Measurements from ENCODE around the gene HTR2C.
"Not testable (repeated sequence)": the region's sequence is repeated elsewhere in the genome, so short reads cannot be mapped to it uniquely, and the experiment has no call there.

The HTR2C gene

GRCh38 chrX:114583646-114584374 lies at the start of gene HTR2C:
Gene HTR2C (plus strand): TSS chrX:114584086. CDS start chrX:114726937, 142,851 bp downstream.
- DNase-seq, result no peak

- no peak for DNase-seq
These were observed 3.5 kb upstream of the HTR2C start for GRCh38 chrX:114580336-114580735.

GRCh38 chrX:114581528-114582263 lies 2.2 kb upstream of the HTR2C start:
- DNase-seq, result no peak

- DNase-seq, result no peak
These were observed 1.6 kb upstream of the HTR2C start for GRCh38 chrX:114582264-114582632.

GRCh38 chrX:114582698-114583395 lies 1.0 kb upstream of the HTR2C start:
- DNase-seq, result no peak

- DNase-seq, result no peak
These were observed 573 bp downstream of the HTR2C start for GRCh38 chrX:114584375-114584943.

GRCh38 chrX:114584983-114585842 lies 1.3 kb downstream of the HTR2C start:
- DNase-seq, result no peak

- no peak for DNase-seq
These were observed 7.2 kb downstream of the HTR2C start for GRCh38 chrX:114591121-114591520.

GRCh38 chrX:114599305-114599704 lies 15.4 kb downstream of the HTR2C start:
- no peak for DNase-seq

GRCh38 chrX:114599911-114600310 lies 16.0 kb downstream of the HTR2C start:
- no peak for DNase-seq

GRCh38 chrX:114606619-114607018 lies 22.7 kb downstream of the HTR2C start:
- DNase-seq, result not testable (repeated sequence)

GRCh38 chrX:114611018-114611619 lies 27.2 kb downstream of the HTR2C start:
- peak; percentile 6 for DNase-seq

- no peak for DNase-seq
These were observed 31.9 kb downstream of the HTR2C start for GRCh38 chrX:114615765-114616164.

GRCh38 chrX:114619874-114620273 lies 36.0 kb downstream of the HTR2C start:
- DNase-seq, result no peak

GRCh38 chrX:114626323-114626722 lies 42.4 kb downstream of the HTR2C start:
- DNase-seq, result no peak

- DNase-seq, result no peak
These were observed 52.1 kb downstream of the HTR2C start for GRCh38 chrX:114635986-114636385.

GRCh38 chrX:114650351-114650750 lies 66.5 kb downstream of the HTR2C start:
- DNase-seq, result no peak

GRCh38 chrX:114675365-114675764 lies 91.5 kb downstream of the HTR2C start:
- no peak for DNase-seq

- not testable (repeated sequence) for DNase-seq
These were observed 116.6 kb downstream of the HTR2C start for GRCh38 chrX:114700533-114700932.

- DNase-seq, result no peak
These were observed 125.5 kb downstream of the HTR2C start for GRCh38 chrX:114709406-114709805.

GRCh38 chrX:114710571-114710970 lies 126.7 kb downstream of the HTR2C start:
- DNase-seq, result no peak

GRCh38 chrX:114712466-114712865 lies 128.6 kb downstream of the HTR2C start:
- DNase-seq, result no peak
